Stimulated activated CD4-positive, alpha-beta T cell treated with anti-CD3 and anti-CD28 coated beads, Interleukin-4, amount 100 ng/mL, for 24 hours (primary cell): Measurements from ENCODE around the gene NTMT1.
A peak's percentile ranks its signal among the peaks of the same experiment; 100 is the strongest.
"Not testable (repeated sequence)": the region's sequence is repeated elsewhere in the genome, so short reads cannot be mapped to it uniquely, and the experiment has no call there.

Source experiments
- DNase-seq: peaks from one replicate; pipeline ENCODE4 v3.0.0-alpha.2; 2020

Gene NTMT1, protein sequence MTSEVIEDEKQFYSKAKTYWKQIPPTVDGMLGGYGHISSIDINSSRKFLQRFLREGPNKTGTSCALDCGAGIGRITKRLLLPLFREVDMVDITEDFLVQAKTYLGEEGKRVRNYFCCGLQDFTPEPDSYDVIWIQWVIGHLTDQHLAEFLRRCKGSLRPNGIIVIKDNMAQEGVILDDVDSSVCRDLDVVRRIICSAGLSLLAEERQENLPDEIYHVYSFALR

GRCh38 chr9:129626079-129626624 is at the start of gene NTMT1:
TSS of gene NTMT1 (plus strand) at chr9:129626163. CDS start at chr9:129632704, 6,541 bp downstream.
- peak; percentile 90 for DNase-seq

DNA sequence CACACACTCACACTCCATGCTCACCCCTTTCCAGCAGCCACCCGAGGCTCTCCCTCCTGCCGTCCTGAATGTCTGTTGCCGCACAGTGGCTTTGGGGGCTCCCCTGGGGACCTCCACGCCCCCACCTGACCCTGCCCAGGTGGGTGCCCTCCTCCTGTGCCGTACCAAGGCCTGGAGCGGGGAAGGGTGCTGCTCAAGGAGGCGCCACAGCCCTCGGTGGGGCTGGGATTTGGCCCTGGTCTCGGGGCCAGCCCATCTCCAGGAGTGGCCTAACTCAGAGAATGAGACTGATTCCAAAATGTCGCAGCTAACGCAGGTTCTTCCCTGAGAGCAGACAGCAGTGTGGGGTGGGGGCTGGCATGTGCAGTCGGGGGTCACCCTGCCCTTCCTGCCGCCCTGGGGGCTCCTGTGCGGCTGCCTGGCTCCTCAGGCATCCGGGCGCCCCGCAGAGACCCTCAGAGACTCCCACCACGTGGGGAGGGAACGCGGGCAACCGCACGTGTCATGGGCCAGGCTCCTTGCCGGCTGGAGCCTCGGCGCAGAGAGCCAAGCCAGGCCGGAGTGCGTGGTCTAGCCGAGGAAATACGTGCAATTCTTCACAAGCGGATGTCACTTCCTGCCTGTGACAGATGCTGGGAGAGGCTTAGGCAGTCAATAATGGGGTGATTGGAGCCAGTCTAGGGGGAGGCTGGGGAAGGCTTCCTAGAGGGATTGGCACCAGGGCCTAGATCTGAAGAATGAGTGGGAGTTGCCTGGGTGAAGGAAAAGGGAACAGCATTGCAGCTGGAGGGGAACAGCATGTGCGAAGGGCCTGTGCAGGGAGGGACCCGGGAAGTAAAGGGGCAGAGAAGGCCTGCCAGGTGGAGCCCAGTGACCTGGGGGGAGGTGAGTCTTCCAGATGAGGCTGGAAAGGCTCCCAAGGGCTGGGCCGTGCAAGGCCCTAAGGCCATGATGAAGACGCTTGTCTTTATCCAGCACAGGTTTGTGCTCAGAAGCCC is 49.1 kb upstream of the NTMT1 start:
- no peak for DNase-seq

- DNase-seq, result no peak
Measured at GRCh38 chr9:129579294-129579693, 46.7 kb upstream of the NTMT1 start.

- DNase-seq, result peak; percentile 33
Measured at GRCh38 chr9:129580211-129580915, 45.6 kb upstream of the NTMT1 start.

DNA sequence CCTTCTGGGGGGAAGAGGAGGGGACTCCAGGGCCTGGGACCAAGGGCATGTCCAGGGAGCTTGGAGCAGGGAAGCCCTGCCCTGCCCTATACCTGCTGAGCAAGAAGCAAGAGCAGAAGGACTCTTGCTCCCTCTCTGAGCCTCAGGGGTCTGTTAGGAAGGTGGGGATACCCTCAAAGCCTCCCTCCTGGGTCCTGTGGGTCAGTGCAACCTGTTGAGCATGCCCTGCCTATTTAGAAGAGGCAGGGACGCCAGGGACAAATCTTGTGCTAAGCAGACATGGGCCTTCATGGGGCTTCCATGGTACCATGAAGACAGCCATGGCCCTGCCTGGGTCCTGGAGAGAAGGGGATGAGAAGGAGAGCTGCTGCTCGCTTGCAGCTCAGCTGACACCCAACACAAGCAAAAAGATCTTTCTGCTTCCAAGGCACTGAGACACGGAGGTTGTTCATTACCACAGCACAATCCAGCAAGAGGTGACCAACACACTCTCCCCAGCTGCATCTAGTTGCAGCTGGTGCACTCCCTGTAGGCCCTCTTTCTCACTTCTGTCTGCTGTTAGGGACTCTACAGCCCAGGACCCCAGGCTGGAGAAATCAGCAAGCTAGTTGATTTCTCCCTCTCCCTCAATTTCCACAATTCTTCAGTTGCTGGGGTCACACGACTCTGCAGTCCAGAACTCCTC is 44.3 kb upstream of the NTMT1 start:
- no peak for DNase-seq

- no peak for DNase-seq
Measured at GRCh38 chr9:129582855-129583254, 43.1 kb upstream of the NTMT1 start.

DNA sequence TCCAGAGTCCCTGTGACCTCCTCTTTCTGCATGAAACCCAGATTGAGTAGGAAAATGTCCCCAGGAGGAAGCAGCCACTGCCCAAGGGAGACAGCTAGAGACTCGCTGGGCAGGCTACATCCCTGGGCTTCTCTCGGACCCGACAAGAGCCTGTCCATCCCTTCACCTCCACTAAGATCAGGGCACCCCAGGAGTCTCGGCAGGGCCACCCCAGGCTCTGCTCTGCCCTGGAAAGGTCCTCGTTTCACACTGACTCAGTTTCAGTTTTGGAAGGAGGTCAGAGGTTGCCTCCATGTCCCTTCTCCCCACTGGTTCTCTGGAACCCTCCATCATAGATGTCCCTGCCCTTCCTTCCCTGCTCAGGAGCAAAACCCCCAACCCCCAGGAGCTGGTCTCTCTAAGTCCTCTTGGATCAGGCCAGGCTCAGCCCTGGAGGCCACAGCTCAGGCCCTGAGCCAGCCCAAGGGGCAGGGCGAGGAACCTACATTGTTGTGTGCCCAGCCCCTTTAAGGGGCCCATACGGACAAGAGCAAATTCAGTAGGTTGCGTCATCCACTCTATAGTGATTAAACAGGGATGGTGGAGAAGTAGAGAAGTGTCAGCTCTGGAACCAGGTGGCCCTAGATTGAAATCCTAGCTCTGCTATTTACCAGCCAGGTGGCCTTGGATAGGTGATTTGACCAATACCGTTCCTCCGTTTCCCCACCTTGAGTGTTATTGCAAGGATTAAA is 42.5 kb upstream of the NTMT1 start:
- DNase-seq, result no peak

DNA sequence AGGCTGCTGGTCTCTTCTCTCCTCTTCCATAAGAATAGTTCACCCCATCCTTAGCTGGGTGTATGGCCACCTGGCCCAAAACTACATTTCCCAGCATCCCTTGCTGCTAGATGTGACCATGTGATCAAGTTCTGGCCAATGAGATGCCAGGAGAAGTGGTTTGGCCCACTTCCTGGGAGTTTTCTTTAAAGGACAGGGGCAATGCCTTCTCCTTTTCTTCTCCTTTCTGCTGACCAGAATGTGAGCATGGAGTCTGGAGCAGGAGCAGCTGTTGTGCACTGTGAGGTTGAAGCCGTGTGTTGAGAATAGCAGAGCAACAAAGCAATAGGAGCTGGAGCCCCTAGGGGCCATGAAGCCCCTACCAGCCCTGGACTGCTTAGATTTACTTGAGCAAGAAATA is 41.8 kb upstream of the NTMT1 start:
- peak; percentile 70 for DNase-seq

DNA sequence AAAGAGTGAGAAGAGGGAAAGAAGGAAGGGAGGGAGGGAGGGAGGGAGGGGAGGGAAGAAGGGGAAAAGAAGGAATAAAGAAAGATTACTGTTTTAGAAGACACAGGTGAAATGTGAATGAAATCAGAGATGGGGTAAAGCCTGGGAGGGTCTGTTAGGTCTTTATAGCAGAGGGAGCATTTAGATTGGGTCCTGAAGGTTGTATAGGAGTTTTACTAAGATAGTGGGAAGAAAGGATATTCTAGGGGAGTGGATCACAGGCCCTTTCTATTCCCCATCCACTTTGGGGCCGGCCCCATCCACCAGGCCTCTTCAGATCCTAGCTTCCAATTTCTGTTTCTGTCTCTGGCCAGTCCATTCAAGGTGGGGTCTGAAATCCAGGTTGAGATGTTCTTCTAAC is 40.6 kb upstream of the NTMT1 start:
- DNase-seq, result no peak

- DNase-seq, result no peak
Measured at GRCh38 chr9:129586245-129586644, 39.7 kb upstream of the NTMT1 start.

GRCh38 chr9:129586685-129587084 is 39.3 kb upstream of the NTMT1 start:
- DNase-seq, result no peak

GRCh38 chr9:129587487-129588262 is 38.3 kb upstream of the NTMT1 start:
- DNase-seq, result no peak

DNA sequence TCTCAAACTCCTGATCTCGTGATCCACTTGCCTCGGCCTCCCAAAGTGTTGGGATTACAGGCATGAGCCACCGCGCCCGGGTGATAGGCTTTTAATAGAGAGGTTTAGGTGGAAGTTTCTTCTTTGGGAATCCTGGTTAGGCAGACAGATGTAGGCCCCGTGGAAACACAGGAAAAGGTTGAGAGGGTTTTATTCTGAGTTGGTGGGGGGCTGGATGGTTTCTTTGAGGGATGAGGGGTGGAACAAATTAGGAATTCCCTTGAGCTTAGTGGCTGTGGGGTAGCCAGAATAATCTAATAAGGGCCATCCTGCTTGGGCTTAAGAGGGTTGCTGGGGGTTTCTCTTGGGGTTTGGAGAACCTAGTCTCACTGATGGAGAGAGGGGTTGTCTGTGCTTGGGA is 35.5 kb upstream of the NTMT1 start:
- DNase-seq, result no peak

DNA sequence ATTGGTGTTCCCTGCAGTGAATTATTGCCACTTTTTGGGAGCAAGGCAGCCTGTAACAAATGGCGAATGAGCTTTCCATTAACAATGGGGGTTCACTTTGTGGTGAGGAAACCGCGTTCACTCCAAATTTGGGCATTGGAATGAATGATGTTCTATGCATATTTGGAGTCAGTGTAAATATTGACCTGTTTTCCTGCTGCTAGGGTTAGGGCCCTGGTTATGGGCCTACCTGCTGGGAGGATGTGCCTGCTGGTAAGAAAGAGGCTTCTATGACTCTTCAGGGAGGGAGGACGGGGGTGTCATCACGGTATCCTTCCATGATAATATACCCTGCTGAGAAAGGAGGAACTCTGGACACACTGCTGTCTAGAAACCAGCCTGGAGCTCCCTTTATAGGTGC is 34.0 kb upstream of the NTMT1 start:
- no peak for DNase-seq

DNA sequence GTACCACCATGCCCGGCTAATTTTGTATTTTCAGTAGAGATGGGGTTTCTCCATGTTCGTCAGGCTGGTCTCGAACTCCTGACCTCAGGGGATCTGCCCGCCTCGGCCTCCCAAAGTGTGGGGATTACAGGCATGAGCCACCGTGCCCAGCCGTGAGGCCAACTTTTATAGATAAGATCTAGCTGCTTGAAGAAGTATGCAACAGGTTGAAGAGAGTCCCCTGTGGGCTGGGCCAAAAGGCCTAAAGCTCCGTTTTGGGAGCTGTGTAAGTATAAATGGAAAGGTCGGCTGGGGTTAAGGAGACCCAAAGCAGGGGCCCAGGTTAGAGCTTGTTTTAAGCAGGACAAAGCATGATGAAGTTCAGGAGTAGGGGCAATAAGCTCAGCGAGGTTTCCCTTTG is 33.2 kb upstream of the NTMT1 start:
- not testable (repeated sequence) for DNase-seq

DNA sequence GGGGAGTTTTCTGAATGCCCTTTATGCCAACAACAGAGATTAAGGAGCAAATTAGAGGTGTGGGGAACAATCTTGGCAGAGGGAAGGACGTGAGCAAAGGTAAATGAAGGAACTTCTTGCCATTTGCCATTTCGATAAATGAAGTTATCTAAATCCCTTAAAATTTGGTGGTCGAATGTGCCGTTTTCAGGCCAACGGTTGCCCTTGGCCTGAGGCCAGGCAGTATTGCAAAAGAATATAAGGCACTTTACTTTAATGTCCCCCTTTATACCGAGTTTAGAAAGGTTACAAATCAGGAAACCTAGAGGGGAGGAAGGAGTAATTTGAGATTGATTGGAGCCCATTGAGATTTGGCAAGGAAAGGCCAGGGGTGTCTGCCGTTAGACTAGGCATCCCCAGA is 31.3 kb upstream of the NTMT1 start:
- no peak for DNase-seq

DNA sequence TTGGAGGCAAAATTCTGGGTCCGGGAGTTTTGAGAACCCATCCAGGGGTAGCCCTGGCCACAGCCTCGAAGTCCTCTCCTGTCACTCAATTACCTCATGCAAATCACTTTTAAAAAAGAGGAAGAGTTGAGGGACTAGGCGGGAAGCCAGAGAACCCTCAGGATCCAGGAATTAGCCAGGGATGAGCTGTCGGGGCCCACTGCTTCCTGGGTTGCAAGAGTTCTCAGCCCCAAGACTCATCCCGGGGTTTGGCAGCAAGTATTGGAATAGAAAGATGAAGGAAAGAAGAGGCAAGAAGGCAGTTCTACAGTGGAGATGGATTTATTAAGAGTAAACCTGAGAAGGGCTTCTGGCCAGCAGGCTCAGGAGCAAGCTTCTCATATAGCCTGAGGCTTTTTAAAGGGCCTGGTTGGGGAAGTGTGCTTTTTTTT is 30.6 kb upstream of the NTMT1 start:
- no peak for DNase-seq

- DNase-seq, result no peak
Measured at GRCh38 chr9:129595903-129596540, 29.9 kb upstream of the NTMT1 start.

- no peak for DNase-seq
Measured at GRCh38 chr9:129596541-129597331, 29.2 kb upstream of the NTMT1 start.
